Upper lobe of left lung (tissue), 6 donors: ENCODE data around the gene NPDC1. TPM values are rescaled to one million over a fixed set of nuclear protein-coding genes. Genes with fewer than 3 reads are reported as not detected.

Experiments used
- ATAC-seq, 2 donors: fragments of 200-7000 bp; cut with Tn5 transposase; one replicate each; pipeline ENCODE4 v1.9.1; 2022; ENCODE audit warnings: mild to moderate bottlenecking in 2 of 2, moderate library complexity in 2 of 2; ENCODE audit not compliant: low FRiP score in 2 of 2
- DNase-seq, 2 donors: peaks; one replicate each; pipeline ENCODE4 v3.0.0-alpha.2; 2019 to 2020
- H3K27ac ChIP-seq, 4 donors: fragments of 200-600 bp; sonication (generic); one replicate each; pipeline ENCODE4 v1.5.1; 2016 to 2019
- H3K27me3 ChIP-seq, 4 donors: fragments of 200-600 bp; sonication (generic); one replicate each; pipeline ENCODE4 v1.5.1; 2017 to 2019
- H3K36me3 ChIP-seq, 4 donors: fragments of 200-600 bp; sonication (generic); one replicate each; pipeline ENCODE4 v1.5.1; 2016 to 2019
- H3K4me1 ChIP-seq, 4 donors: fragments of 200-600 bp; sonication (generic); one replicate each; pipeline ENCODE4 v1.5.1; 2018 to 2019
- H3K4me3 ChIP-seq, 4 donors: fragments of 200-600 bp; sonication (generic); one replicate each; pipeline ENCODE4 v1.5.1; 2017 to 2019; ENCODE audit warnings: mild to moderate bottlenecking in 2 of 4, moderate library complexity in 1 of 4
- H3K9me3 ChIP-seq, 4 donors: fragments of 200-600 bp; sonication (generic); one replicate each; pipeline ENCODE4 v1.5.1; 2018 to 2019
- CTCF ChIP-seq, 6 experiments: fragments of 450-650 bp in 4 of 6; fragments of 200-600 bp in 2 of 6; sonication (generic) in 2 of 6; IDR thresholded peaks; one replicate each; pipeline ENCODE4 v1.5.1; 2016 to 2019; ENCODE audit warnings: antibody characterized with exemption in 6 of 6
- EP300 ChIP-seq, 4 donors: sonication (generic); formaldehyde crosslinking; IDR thresholded peaks; one replicate each; pipeline ENCODE4 v1.5.1; 2017; ENCODE audit warnings: antibody characterized with exemption in 4 of 4, control low read depth in 2 of 4
- POLR2A ChIP-seq, 4 donors: fragments of 450-650 bp; IDR thresholded peaks; one replicate each; pipeline ENCODE4 v1.5.1; 2016 to 2017; ENCODE audit warnings: antibody characterized with exemption in 4 of 4, mild to moderate bottlenecking in 2 of 4
- POLR2AphosphoS5 ChIP-seq, 2 donors: sonication (generic); formaldehyde crosslinking; IDR thresholded peaks; one replicate each; pipeline ENCODE4 v1.5.1; 2017; ENCODE audit warnings: antibody characterized with exemption in 2 of 2
- WGBS, 2 donors: methylation state at CpG; one replicate each; pipeline ENCODE4 v1.1.5; 2017 to 2018; 5-methylcytosine and 5-hydroxymethylcytosine counted together
- small RNA-seq, 4 donors: library from RNA; depleted of rRNA; stranded (forward); fragments of <200 nt; gene quantifications; one replicate each; pipeline ENCODE3, GENCODE V24; 2016
- total RNA-seq, 6 donors: library from RNA; depleted of rRNA in 4 of 6; stranded (reverse); fragments of >200 nt in 4 of 6; gene quantifications; one replicate each; pipeline versions ENCODE4 v1.1.0 to v1.2.1, GENCODE V29; 2016 to 2021
- donor health status: DM: no; HTN: no; CAD: no; lungs with moderate emphysema.
- donor health status: DM: no; HTN: yes; CAD: no; lungs with severe emphysema.

The NPDC1 gene
- total RNA-seq, 6 donors from 2014 or later = 26.7 to 199 (median 73.2) TPM

DNA sequence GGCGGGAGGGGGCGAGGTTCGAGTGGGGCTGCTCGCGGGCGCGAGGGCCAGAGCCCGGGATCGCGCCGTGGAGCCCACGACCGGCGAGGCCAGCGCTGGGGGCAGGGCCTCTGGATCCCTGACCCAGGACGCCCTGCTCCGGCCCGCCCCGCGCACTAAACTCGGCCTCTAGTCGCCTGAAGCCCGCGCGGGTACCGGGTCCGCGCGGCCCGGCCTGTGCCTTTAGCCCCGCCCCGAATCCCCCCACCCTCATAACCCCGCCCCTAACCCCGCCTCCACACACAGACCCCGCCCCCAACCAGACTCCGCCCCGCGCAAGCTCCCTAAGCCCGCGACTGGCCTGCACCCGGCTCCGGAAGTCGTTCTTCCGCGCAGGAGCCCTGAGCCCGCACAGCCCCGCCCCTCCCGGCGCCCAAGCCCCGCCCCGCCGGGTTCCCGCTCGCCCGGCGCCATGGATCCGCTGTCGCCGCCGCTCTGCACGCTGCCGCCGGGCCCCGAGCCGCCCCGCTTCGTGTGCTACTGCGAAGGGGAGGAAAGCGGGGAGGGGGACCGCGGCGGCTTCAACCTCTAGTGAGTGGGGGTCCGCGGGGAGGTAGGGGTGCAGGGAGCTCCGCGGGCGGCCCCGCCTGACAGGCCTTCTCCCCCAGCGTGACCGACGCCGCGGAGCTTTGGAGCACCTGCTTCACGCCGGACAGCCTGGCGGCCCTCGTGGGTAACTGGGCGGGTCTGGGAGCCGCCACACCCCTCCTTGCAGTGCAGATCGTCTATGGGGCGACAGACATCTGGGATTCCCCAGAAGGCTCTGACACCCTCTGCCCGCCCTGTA lies 53.8 kb downstream of the NPDC1 start, which contains the start of gene PAXX:
Gene PAXX, plus strand, starts transcription at position 430 of the 826 bp plus-strand sequence. Its CDS starts 22 bp downstream, at position 452.
- H3K36me3 ChIP-seq = peaks cover 0 to 12% (median 5%) of the 10 kb centered on the region in 4 donors
- ATAC-seq = peak; percentile 92 to 96
- peak within 1 kb of the TSS; percentile 83 to 93 (median 88) for H3K27ac ChIP-seq
- peak; percentile 96 to 99 for DNase-seq
- H3K4me3 ChIP-seq = peak within 1 kb of the TSS; percentile 69 to 90 (median 83)
- H3K4me1 ChIP-seq = peaks cover 46 to 60% (median 49%) of the 10 kb centered on the region in 4 donors
- WGBS, 2 donors = 0 to 1% methylated on average over 3 to 32 of the region's 92 CpGs
- H3K27me3 ChIP-seq = no peaks in the 10 kb centered on the region
- TF ChIP-seq POLR2A (IDR thresholded peaks at IDR 0.05) (peak in 2 of 4 donors; percentile 29 to 65), EP300 (IDR thresholded peaks at IDR 0.05) (no peak), CTCF (IDR thresholded peaks at IDR 0.05) (peak in 3 of 6 experiments; percentile 16 to 37 (median 31)), POLR2AphosphoS5 (IDR thresholded peaks at IDR 0.05) (peak; percentile 19 to 28)
- no peaks in the 10 kb centered on the region for H3K9me3 ChIP-seq

GRCh38 chr9:136990242-136990911 lies 55.6 kb downstream of the NPDC1 start:
- Histone ChIP-seq H3K27me3 (peaks cover 0 to 6% (median 5%) of the 10 kb centered on the region in 4 donors), H3K36me3 (peaks cover 0 to 12% (median 5%) of the 10 kb centered on the region in 4 donors), H3K9me3 (no peaks in the 10 kb centered on the region), H3K4me3 (no peak overlapping the region), H3K4me1 (peaks cover 31 to 45% (median 33%) of the 10 kb centered on the region in 4 donors), H3K27ac (peak overlapping the region in 2 of 4 donors; percentile 2 to 92)
- TF ChIP-seq POLR2A (IDR thresholded peaks at IDR 0.05) (no peak), POLR2AphosphoS5 (IDR thresholded peaks at IDR 0.05) (no peak), EP300 (IDR thresholded peaks at IDR 0.05) (no peak), CTCF (IDR thresholded peaks at IDR 0.05) (no peak)
- DNase-seq (no peak), ATAC-seq (no peak)
- WGBS, 2 donors = 61 to 80% methylated on average over 7 to 10 of the region's 10 CpGs

Small RNA genes lying within 50 kb of the gene (small RNA-seq; reads per million reads assigned to genes)
- gene RF00153 = 0 reads per million in 4 donors

Other genes with a start within 250 kb of the NPDC1 start
- 100 to 1,000 TPM in 1 of 6 donors, 10 to 100 TPM in 1, 1 to 10 TPM in 4; 1.9 to 130 (median 6.6) TPM for gene CCDC183, start 249.8 kb downstream of the NPDC1 start, total RNA-seq
- gene RABL6, start 238.2 kb downstream of the NPDC1 start, total RNA-seq = 100 to 1,000 TPM in 2 of 6 donors, 10 to 100 TPM in 4; 47.2 to 128 (median 78.9) TPM
- gene AJM1, start 203.7 kb downstream of the NPDC1 start, total RNA-seq = 1 to 10 TPM; 1.4 to 7.3 (median 3.0) TPM
- 100 to 1,000 TPM in 1 of 6 donors, 10 to 100 TPM in 5; 51.3 to 135 (median 64.1) TPM for gene PHPT1, start 196.8 kb downstream of the NPDC1 start, total RNA-seq
- gene MAMDC4, start 193.8 kb downstream of the NPDC1 start, total RNA-seq = 10 to 100 TPM in 3 of 6 donors, 1 to 10 TPM in 3; 2.1 to 18.9 (median 11.0) TPM
- gene EDF1, start 179.9 kb downstream of the NPDC1 start, total RNA-seq = 100 to 1,000 TPM; 137 to 312 (median 282) TPM
- gene TRAF2, start 159.7 kb downstream of the NPDC1 start, total RNA-seq = 10 to 100 TPM; 10.6 to 20.8 (median 13.4) TPM
- gene FBXW5, start 101.4 kb downstream of the NPDC1 start, total RNA-seq = 100 to 1,000 TPM in 5 of 6 donors, 10 to 100 TPM in 1; 93.3 to 191 (median 153) TPM
- 1 to 10 TPM in 3 of 6 donors, not detected in 3; 1.8 to 4.4 (median 2.1) TPM for gene C8G, start 100.9 kb downstream of the NPDC1 start, total RNA-seq
- gene LCN12, start 93.9 kb downstream of the NPDC1 start, total RNA-seq = 1 to 10 TPM in 4 of 6 donors, under 1 TPM in 1, not detected in 1; 0.89 to 5.2 (median 2.3) TPM
- gene PTGDS, start 68.7 kb downstream of the NPDC1 start, total RNA-seq = 100 to 1,000 TPM in 5 of 6 donors, 10 to 100 TPM in 1; 31.7 to 395 (median 246) TPM
- 1 to 10 TPM in 4 of 6 donors, under 1 TPM in 1, not detected in 1; 0.61 to 6.3 (median 1.8) TPM for gene LCNL1, start 63.2 kb downstream of the NPDC1 start, total RNA-seq
- gene PAXX, start 53.8 kb downstream of the NPDC1 start, total RNA-seq = 100 to 1,000 TPM in 1 of 6 donors, 10 to 100 TPM in 5; 41.8 to 150 (median 52.8) TPM
- gene CLIC3, start 49.6 kb downstream of the NPDC1 start, total RNA-seq = 100 to 1,000 TPM in 2 of 6 donors, 10 to 100 TPM in 4; 41.9 to 132 (median 85.2) TPM
- gene ABCA2, start 17.9 kb downstream of the NPDC1 start, total RNA-seq = 10 to 100 TPM; 14.7 to 49.2 (median 29.6) TPM
- 1 to 10 TPM in 4 of 6 donors, under 1 TPM in 1, not detected in 1; 0.94 to 2.3 (median 2.0) TPM for gene FUT7, start 14.1 kb downstream of the NPDC1 start, total RNA-seq
- gene ENTPD2, start 7.9 kb upstream of the NPDC1 start, total RNA-seq = under 1 TPM in 4 of 6 donors, not detected in 2; 0.34 to 0.98 (median 0.55) TPM
- 1 to 10 TPM in 4 of 6 donors, under 1 TPM in 2; 0.69 to 6.8 (median 1.4) TPM for gene SAPCD2, start 24.4 kb upstream of the NPDC1 start, total RNA-seq
- gene UAP1L1, start 31.3 kb upstream of the NPDC1 start, total RNA-seq = 10 to 100 TPM; 10.5 to 69.1 (median 34.0) TPM
- 10 to 100 TPM; 38.0 to 97.4 (median 54.1) TPM for gene MAN1B1, start 40.8 kb upstream of the NPDC1 start, total RNA-seq
- 100 to 1,000 TPM; 108 to 394 (median 229) TPM for gene DPP7, start 68.6 kb upstream of the NPDC1 start, total RNA-seq
- 1 to 10 TPM in 1 of 6 donors, under 1 TPM in 2, not detected in 3; 0.17 to 2.1 (median 0.49) TPM for gene GRIN1, start 93.0 kb upstream of the NPDC1 start, total RNA-seq
- 1 to 10 TPM in 3 of 6 donors, under 1 TPM in 1, not detected in 2; 0.46 to 6.3 (median 1.7) TPM for gene LRRC26, start 123.9 kb upstream of the NPDC1 start, total RNA-seq
- not detected for gene TMEM210, start 125.9 kb upstream of the NPDC1 start, total RNA-seq
- gene ANAPC2, start 142.4 kb upstream of the NPDC1 start, total RNA-seq = 100 to 1,000 TPM in 1 of 6 donors, 10 to 100 TPM in 5; 31.9 to 174 (median 67.3) TPM
- 100 to 1,000 TPM in 1 of 6 donors, 10 to 100 TPM in 5; 39.8 to 110 (median 73.0) TPM for gene SSNA1, start 142.5 kb upstream of the NPDC1 start, total RNA-seq
- 10 to 100 TPM; 18.9 to 33.1 (median 27.1) TPM for gene TPRN, start 154.6 kb upstream of the NPDC1 start, total RNA-seq
- 10 to 100 TPM; 17.8 to 35.5 (median 31.1) TPM for gene TMEM203, start 159.5 kb upstream of the NPDC1 start, total RNA-seq
- 10 to 100 TPM in 4 of 6 donors, 1 to 10 TPM in 2; 7.7 to 54.5 (median 18.5) TPM for gene NDOR1, start 159.5 kb upstream of the NPDC1 start, total RNA-seq
- 10 to 100 TPM in 1 of 6 donors, 1 to 10 TPM in 5; 2.3 to 12.6 (median 4.5) TPM for gene RNF208, start 176.1 kb upstream of the NPDC1 start, total RNA-seq
- 1 to 10 TPM in 2 of 6 donors, under 1 TPM in 3, not detected in 1; 0.20 to 2.0 (median 0.97) TPM for gene CYSRT1, start 179.0 kb upstream of the NPDC1 start, total RNA-seq
- under 1 TPM in 3 of 6 donors, not detected in 3; 0.46 to 0.59 (median 0.57) TPM for gene RNF224, start 181.3 kb upstream of the NPDC1 start, total RNA-seq
- under 1 TPM in 2 of 6 donors, not detected in 4; 0.10 to 0.17 TPM for gene SLC34A3, start 184.7 kb upstream of the NPDC1 start, total RNA-seq
- gene TUBB4B, start 195.1 kb upstream of the NPDC1 start, total RNA-seq = 100 to 1,000 TPM; 120 to 539 (median 227) TPM
- gene STPG3, start 205.1 kb upstream of the NPDC1 start, total RNA-seq = under 1 TPM in 1 of 6 donors, not detected in 5; 0.23 TPM
- 10 to 100 TPM; 31.8 to 55.6 (median 49.8) TPM for gene NELFB, start 209.2 kb upstream of the NPDC1 start, total RNA-seq
- 10 to 100 TPM; 31.5 to 62.6 (median 39.2) TPM for gene TOR4A, start 231.5 kb upstream of the NPDC1 start, total RNA-seq